CD4-positive, alpha-beta T cell treated with Interferon alpha-2 for 1 hour (primary cell): ENCODE data around the gene C5AR1.
"Not testable (repeated sequence)": the region's sequence is repeated elsewhere in the genome, so short reads cannot be mapped to it uniquely, and the experiment has no call there.

ENCODE experiments used
- DNase-seq, 2 donors: peaks; one replicate each; pipeline ENCODE4 v3.0.0-alpha.2; 2020 to 2022

C5AR1 gene

DNA sequence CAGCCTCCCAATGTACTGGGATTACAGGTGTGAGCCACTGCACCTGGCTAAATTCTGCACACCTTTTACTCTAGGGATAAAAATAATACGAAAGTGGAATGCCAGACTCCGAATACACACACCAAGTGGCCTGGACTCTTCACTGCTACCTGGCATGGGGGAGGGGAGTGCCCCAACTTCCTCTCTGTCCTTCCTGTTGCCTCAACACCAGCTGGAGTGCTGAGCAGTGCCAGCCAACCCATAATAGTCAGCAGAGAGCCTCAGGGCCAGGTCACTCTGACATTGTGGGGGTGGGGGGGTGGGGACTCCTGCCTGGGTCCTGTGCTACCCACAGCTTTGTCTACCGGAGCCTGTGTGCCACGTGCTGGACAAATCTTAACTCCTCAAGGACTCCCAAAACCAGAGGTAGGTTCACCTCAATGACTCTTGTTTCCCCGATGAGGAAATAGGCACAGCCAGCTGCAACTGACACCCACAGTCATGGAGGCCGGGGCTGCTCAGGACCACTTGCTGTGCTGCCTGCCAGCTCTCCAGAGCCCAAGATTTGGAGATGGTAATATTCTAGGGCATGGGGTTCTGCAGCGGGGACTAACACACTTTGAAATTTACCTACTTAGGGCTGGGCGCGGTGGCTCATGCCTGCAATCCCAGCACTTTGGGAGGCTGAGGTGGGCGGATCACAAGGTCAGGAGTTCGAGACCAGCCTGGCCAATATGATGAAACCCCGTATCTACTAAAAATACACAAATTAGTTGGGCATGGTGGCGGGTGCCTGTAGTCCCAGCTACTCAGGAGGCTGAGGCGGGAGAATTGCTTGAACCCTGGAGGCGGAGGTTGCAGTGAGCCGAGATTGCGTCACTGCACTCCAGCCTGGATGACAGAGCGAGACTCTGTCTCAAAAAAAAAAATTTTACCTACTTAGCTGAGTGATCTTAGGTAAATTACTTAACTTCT, 27.4 kb downstream of the C5AR1 start:
- DNase-seq, result peak; percentile 46 to 67

DNA sequence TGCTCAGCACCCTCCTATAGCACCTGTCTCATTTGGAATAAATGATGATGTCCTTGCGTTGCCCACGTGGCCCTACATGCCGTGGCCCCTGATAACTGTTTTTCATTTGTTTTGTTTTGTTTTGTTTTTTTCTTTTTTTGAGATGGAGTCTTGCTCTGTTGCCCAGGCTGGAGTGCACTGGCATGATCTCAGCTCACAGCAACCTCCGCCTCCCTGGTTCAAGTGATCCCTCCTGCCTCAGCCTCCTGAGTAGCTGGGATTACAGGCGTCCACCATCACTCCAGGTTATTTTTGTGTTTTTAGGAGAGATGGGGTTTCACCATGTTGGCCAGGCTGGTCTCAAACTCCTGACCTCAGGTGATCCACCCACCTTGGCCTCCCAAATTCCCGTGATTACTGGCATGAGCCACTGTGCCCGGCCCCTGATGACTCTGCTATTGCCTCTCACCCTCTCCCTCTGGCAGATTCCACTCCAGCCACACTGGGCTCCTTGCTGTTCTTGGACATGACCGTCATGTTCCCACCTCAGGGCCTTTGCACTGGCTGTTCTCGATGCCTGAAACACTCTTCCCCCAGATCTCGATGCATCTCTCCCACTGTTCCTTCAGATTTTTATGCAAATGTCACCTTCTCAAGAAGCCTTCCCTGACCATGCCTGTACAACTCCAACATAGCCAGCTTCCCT, 29.7 kb downstream of the C5AR1 start:
- DNase-seq, result no peak

DNA sequence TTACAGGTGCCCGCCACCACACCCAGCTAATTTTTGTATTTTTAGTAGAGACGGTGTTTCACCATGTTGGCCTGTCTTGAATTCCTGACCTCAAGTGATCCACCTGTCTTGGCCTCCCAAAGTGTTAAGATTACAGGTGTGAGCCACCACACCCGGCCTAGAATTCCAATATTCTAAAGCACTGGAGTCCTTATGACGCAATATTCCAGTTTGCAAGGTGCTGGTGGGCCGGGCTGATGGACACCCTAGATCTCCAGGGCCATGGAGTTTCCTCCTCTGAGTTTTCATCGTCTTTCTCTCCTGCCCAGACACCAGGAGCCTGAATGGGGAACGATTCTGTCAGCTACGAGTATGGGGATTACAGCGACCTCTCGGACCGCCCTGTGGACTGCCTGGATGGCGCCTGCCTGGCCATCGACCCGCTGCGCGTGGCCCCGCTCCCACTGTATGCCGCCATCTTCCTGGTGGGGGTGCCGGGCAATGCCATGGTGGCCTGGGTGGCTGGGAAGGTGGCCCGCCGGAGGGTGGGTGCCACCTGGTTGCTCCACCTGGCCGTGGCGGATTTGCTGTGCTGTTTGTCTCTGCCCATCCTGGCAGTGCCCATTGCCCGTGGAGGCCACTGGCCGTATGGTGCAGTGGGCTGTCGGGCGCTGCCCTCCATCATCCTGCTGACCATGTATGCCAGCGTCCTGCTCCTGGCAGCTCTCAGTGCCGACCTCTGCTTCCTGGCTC, 31.0 kb downstream of the C5AR1 start:
- no peak for DNase-seq

DNA sequence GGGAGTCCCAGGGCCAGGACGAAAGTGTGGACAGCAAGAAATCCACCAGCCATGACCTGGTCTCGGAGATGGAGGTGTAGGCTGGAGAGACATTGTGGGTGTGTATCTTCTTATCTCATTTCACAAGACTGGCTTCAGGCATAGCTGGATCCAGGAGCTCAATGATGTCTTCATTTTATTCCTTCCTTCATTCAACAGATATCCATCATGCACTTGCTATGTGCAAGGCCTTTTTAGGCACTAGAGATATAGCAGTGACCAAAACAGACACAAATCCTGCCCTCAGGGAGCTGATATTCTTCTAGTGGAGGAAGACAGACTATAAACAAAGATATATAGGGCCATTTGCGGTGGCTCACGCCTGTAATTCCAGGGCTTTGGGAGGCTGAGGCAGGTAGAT, 32.1 kb downstream of the C5AR1 start:
- DNase-seq, result no peak

DNA sequence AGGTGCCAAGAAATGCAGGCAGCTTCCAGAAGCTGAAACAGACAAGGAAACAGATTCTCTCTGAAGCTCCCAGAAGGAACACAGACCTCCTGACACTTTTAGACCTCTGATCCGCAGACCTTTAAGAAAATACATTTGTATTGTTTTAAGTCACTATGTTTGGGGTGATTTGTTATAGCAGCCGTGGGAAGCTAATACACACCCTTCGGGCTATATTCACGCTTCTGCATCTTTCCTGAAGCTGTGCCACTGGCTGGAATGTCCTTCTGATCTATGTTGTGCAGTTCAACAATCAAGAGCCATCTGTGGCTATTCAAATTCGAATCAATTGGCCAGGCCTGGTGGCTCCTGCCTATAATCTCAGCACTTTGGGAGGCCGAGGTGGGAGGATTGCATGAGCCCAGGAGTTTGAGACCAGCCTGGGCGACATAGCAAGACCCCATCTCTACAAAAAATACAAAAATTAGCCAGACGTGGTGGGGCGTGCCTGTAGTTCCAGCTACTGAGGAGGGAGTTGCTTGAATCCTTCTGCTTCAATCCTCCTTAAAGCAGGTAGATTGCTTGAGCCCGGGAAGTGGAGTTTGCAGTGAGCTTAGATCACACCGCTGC, 33.6 kb downstream of the C5AR1 start:
- DNase-seq, result no peak

DNA sequence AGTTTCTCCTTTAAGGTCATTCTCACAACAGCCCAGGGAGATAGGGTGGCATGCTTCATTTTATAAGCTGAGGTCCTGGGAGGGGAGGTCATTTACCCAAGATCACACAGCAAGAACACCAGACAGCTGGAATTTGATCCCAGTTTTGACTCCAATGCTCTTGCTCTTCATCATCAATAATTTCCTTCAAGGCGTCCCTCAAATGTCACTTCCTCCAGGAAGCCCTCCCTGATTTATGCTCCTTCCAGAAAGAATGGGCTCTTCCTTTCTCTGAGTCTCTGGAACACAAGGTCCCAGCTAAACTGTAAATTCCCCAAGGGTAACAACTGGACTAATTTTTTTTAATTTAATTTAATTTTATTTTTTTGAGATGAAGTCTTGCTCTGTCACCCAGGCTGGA, 34.8 kb downstream of the C5AR1 start:
- no peak for DNase-seq

DNA sequence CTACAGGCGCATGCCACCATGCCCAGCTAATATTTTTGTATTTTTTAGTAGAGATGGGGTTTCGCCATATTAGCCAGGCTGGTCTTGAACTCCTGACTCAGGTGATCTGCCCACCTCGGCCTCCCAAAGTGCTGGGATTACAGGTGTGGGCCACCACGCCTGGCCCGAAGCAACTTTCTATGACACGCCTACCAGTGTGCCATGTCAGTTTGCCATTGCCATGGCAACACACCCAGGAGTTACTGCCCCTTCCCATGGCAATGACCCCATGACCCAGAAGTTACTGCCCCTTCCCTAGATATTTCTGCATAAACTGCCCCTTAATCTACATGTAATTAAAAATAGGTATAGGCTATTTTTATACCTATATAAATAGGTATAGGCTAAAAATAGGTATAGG, 36.4 kb downstream of the C5AR1 start:
- DNase-seq, result not testable (repeated sequence)

DNA sequence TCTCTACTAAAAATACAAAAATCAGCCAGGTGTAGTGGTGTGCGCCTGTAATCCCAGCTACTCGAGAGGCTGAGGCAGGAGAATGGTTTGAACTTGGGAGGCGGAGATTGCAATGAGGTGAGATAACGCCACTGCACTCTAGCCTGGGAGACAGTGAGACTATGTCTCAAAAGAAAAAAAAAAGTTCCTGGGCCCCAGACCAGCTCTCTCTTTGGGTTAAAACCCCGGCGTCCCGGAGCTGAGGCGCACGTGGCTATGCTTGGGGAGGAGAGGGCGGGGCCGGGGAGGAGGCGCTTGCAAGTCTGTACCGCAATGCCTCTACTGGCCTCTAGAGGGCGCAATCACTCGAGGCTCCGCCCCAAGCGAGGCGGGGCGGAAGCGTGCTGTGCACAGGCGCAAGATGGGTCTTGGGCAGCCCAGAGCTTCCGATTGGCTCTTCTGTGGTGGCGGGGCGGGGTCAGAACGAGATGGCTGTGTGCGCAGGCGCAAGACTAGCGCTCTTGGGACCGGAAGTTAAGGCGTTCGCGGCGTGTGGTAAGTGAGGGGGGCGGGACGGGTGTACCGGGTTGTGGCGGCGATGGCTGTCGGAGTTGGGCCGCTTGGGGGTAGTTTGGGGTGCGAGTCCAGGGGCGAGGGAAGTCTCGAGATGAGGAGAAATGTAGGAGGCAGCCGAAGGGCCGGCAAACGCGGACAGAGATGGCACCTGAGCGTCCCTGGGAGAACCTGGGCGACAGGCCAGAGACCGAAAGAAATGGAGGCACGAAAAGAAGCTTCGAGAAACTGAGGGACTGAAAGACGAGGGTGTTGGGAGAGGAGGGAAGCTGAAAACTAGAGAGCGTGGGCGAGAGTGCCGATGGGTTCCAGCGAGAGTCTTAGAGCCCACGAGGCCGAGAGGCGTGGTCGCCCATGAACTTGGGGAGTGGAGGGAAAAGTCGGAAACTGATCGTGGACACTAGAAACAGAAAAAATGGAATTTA, 39.4 kb downstream of the C5AR1 start, which contains the start of gene DHX34:
DHX34 (plus strand) TSS at position 497 of the 977 bp plus-strand sequence. CDS start 3,716 bp downstream, outside the sequence.
- DNase-seq, result peak; percentile 100

DNA sequence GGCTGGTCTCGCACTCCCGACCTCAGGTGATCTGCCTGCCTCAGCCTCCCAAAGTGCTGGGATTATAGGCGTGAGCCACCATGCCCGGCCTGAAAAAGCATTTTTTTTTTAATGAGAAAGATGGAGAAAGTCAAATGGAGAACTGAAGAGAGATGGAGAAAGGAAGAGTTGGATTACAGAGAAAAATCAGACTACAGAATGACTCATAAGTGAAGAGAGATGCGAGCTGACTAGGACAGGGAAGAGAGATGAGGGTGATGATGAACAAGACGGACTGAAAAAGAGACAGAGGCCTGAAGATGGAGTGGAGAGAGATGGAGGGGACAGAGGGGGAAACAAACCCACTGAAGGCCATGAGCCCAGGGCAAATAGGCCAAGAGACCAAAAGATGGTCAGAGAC, 41.0 kb downstream of the C5AR1 start:
- no peak for DNase-seq

DNA sequence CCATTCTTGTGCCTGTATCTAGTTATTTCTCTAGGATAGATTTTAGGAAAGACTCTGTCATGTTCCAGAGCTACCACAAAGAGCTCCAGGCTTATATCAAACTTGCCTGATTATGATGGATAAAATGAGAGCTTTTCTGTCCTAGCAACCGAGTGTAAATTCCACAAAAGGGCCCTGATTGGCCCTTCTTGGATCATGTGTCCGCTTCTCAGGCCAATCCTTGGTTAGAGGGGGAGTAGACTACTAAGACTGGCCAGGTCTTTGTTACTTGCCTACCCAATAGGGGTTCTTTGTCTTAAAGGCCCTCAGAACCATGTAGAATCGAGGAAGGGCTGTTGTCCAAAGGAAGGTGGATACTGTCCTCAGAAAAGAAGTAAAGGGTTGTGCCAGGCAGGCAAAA, 41.9 kb downstream of the C5AR1 start:
- peak in 1 of 2 donors; percentile 24 for DNase-seq

DNA sequence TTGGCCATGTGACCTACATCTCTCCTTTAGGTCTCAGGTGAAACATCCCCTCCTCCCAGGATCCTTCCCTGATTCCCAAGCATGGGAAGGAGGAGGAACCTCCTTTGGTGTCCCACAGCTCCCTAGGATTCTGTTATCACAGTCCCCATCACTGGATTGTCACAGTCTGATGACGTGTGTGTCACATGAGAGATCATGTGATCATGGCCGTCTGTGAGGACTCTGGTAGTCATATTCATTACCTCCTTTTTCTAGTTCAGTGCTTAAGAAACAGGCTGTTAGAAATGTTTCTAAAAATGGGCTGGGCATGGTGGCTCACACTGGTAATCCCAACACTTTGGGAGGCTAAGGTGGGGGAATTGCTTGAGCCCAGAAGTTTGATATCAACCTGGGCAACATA, 42.4 kb downstream of the C5AR1 start:
- DNase-seq, result no peak

DNA sequence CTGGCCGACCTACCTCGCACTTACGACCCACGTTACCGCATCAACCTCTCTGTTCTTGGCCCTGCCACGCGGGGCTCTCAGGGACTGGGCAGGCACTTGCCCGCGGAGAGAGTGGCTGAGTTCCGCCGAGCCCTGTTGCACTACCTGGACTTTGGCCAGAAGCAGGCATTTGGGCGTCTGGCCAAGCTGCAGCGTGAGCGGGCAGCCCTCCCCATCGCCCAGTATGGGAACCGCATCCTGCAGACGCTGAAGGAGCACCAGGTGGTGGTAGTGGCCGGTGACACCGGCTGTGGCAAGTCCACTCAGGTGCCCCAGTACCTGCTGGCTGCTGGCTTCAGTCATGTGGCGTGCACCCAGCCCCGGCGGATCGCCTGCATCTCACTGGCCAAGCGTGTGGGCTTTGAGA, 43.6 kb downstream of the C5AR1 start:
- no peak for DNase-seq

DNA sequence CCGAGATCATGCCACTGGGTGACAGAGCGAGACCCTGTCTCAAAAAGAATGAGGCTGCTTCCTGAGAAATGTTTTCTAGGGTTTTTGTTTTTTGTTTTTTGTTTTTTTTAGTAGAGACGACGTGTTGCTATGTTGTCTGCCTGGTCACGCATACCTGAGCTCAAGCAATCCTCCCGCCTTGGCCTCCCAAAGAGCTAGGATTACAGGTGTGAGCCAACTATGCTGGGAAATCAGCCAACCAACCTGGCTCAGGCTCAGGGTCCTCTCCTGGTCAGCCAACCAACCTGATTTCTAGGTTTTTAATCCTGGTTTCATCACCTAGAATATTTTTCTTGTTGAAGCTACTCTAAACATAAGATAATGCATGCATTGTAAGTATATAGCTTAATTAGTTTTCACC, 47.2 kb downstream of the C5AR1 start:
- no peak for DNase-seq

DNA sequence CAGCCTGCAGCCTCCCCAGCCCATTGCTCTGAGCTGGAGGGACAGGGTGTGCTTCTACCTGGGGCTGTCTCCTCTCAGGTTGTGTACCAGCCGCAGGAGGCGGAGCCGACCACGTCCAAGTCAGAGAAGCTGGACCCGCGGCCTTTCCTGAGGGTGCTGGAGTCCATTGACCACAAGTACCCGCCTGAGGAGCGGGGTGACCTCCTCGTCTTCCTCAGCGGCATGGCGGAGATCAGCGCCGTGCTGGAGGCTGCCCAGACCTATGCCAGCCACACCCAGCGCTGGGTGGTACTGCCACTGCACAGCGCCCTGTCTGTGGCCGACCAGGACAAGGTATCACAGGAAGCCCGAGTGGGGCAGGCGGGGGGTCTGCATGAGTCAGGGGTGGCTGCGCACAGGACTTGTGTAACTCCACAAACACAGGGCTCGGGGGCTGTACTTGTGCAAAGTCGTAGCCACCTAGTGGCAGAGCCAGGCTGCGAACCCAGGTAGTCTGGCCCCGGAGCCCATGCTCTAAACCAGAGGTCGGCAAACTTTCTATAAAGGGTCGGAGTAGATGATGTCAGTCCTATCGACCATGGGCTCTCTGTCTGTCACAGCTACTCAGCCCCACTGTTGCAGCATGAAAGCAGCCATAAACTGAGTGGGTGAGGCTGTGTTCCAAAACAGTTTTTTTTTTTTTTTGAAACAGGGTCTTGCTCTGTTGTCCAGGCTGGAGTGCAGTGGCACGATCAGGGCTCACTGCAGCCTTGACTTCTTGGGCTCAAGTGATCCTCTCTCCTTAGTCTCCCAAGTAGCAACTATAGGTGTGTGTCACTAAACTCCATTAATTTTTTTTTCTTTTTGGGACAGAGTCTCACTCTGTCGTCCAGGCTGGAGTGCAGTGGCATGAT, 48.4 kb downstream of the C5AR1 start:
- DNase-seq, result no peak

DNA sequence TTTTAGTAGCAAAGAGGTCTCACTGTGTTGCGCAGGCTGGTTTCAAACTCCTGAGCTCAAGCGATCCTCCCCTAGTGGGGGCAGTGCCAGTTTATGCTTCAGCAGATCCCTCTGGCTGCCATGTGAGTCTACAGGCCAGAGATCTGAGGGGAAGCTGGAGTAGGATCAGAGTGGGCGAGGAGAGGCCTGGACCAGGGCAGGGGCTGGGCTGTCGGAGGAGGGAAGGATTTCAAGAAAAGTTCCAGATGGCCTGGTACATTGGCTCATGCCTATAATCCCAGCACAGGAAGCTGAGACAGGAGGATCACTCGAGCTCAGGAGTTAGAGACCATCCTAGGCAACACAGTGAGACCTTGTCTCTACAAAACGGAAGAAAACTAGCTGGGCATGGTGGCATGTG, 49.3 kb downstream of the C5AR1 start:
- DNase-seq, result no peak

DNA sequence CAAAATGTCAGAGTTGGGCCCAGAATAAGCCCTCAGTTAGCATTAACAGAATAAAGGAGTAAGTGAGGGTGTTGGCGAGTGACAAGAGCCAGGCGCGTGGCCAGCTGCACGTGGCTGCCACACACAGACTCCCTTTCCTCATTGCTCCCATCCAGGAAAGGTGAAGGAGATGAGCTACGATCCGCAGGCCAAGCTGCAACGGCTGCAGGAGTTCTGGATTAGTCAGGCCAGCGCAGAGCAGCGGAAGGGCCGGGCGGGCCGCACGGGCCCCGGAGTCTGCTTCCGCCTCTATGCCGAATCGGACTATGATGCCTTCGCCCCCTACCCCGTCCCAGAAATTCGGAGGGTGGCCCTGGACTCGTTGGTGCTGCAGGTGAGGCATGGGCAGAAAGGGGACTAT, 52.7 kb downstream of the C5AR1 start:
- DNase-seq, result no peak

DNA sequence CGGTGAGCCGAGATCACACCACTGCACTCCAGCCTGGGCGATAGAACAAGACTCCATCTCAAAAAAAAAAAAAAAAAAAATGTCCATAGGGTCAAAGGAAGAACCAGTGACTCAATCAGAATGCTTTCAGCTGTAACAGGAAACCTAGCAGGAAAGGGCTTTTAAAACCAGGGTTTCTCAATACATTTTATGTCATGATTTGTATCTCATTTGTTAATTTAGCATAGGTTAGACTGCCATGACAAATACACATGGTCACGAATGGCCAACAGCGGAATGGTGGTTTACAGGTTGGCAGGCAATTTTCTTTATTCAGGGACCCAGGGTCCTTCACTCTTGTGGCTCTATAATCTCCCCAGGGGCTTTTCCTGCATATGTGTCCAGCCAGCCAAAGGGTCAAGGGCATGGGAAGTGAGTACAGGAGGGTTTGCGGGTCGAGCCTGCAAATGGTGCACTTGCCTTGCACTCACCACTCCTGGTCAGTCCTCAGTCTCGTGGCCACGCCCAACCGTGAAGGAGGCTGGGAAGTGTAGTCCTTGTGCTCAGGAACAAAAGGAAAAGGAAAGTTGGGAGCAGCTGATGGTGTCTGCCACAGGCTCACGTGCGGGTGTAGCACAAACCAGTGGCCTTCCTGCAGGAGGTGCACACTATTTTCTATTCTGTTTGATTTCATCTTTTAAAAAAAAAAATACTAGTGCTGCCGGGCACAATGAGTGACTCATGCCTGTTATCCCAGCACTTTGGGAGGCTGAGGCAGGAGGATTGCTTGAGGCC, 54.3 kb downstream of the C5AR1 start:
- DNase-seq, result no peak

DNA sequence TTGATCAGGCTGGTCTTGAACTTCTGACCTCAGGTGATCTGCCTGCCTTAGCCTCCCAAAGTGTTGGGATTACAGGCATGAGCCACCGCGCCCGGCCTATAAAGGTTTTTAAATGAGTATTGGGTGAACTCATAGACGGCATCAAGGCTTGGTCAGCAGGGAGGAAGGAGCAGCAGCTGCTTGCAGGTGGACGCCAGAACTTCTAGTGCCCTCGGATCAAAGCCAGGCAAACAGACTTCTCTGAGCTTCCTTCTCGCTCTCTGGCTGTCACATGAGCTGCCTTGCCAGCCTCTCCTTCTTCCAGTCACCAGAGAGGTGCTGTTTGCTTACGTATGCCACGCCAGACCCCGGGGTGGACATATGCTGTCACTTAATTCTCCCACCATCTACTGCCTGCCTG, 55.8 kb downstream of the C5AR1 start:
- DNase-seq, result not testable (repeated sequence)

DNA sequence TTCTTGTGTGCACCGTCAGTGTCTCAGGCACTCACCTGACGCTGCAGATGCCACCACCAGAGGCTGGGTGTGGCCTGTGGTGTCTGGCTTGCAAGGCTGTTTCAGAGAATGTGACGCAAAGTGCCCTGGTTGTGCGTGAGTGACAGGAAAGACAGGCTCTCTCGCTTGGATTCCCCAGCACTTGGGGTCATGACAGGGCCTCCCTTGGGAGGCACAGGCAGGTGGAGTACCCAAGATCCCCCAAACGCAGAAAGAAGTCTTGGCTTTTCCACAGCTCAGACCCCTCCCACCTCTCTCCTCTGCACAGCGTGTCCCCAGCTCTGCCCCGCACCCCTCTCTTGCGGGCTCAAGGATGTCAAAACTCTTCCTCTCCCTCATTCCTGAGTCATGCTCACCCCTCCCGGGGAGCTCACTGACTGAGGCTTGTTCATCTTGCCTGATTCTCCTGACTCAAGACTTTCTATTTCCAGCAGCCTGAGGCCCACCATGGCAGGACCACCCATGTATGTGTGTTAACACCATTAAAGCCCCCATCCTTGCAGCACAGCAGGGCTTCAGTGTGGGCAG, 60.5 kb downstream of the C5AR1 start:
- peak in 1 of 2 donors; percentile 73 for DNase-seq
